Hematopoietic multipotent progenitor cell treated with erythropoietin and hydrocortisone succinate and interleukin-3 and kit ligand, for 17 days (in vitro differentiated cells): ENCODE results near the gene TNS1.

Source experiments
- DNase-seq: peaks from one replicate; pipeline ENCODE4 v3.0.0-alpha.2; 2015; ENCODE audit warnings: low spot score

The TNS1 gene

DNA sequence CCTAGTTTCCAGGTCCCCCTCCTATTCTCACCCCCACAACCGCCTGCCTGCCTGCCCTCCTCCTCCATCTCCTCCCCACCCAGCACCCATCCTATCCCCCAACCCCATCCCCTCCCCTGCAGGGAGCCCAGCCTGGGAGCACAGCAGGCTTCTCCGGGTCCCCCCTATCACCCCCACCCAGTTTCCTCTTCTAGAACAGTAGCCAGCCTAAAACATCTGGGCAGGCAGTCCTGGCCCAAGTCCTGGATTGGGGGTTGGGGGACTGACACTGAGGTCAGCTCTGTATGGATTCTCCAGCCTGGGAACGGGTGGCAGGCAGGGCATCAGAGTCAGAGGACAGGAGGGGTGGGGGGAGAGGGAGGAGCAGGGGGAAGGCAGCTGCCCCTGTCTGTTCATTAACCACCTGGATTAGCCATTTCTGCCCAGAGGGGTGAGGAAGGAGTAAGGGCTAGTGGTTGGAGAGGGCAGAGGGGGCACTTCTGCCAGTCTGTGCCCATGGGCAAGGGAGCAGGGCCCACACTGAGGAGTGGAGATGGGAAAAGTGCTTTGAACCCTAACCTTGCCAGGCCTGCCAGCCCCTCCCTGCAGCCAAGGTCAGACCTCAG, 60.0 kb downstream of the TNS1 start:
- no peak for DNase-seq

DNA sequence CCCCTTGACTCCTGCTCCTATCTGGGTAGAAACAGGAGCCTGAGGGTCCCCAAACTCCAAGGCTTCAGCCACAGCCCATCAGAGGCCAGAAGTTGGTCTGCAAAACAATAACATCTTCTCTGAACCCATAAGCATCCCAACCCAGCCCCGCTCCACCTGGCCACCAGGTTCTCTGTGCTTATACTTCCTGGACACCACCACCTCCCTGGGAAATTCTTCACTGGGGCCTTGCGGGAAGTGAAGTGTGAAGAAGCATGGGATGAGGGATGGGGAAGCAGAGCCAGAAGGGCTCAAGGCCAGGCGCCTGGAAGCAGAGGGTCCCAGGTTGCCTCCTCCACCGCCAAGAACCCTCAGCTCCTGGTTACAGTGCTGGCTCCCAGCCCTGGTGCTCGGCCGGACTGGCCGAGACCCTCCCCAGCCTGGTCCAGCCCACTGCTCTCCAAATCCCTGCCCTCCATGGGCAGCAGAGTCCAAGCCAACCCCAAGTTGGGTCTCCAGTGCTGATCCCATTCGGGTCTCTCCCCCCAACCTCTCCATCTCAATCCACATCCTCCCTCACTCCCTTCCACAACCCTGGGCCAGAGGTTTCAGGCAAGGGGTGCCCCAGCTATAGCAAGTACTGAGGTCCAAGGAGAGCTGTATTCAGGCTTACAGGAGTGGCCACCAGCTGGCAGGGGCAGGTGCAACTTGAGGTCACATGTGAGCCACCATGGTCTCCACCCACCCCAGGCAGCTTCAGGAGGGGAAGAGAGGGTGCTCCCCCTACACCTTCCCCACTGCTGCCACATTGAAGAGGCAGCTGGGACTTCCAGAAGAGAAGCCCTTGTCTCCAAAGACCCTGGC, 60.7 kb downstream of the TNS1 start:
- DNase-seq = no peak

DNA sequence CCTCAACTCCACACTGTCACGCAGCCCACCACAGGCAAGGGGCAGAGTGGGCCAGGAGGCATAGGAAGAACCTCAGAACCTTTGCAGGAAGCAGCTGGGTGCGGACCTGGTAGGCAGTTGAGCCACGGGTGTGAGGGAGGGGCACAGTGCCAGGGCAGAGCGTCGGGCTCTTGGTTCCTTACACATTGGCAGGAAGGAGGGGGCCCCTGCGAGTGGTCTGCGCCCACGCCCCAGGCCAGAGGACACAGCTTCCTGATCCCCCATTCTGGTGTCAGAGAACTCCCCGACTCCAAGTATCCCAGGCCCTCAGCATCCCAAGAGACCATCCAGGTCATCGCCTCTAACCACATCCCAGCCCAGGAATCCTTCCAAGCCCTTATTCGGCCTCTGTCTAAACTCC, 61.5 kb downstream of the TNS1 start:
- DNase-seq = no peak

DNA sequence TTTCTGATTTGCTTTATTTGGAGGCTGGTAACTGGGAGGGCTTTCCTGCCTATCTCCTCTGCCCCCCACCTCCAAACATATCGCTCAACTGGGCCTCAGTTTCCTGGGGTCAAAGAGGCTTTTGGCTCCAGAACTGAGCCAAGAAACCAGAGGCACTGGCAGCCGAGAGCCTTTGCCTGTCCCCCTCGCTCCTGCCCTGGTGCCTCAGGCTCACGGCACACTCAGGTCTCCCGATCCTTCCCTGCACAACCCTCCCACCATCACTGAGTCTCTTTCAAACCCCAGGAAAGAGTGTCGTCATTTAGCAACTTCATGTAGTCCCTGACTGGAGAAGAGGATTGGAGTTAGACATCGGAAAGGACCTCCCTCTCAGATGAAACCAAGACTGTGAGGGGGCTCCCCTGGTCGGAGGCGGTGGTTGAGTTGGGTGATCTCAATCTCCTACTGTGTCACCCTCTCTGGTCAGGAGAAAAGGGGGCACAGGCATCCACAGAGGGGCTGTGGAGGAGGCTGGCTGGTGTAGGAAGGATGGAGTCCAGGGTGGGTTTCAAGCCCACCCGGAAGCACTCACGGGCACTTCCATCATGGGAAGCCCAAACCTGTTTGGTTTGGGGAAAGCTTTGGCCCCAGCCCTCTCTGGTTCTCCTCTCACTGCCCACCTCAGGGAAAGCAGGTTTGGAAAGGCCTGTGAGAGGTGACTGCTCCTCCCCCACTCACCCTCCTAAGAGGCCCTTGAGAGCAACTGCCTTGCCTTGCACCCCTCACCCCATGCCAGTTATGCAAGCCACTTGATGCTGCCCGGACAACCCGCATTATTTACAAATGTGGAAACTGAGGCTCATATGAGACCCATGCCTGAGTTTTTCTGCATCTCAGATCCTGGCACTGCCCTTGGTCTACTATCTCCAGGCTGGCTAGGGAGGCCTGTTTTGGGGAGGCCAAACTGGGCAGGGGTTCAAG, 62.3 kb downstream of the TNS1 start:
- DNase-seq = no peak

DNA sequence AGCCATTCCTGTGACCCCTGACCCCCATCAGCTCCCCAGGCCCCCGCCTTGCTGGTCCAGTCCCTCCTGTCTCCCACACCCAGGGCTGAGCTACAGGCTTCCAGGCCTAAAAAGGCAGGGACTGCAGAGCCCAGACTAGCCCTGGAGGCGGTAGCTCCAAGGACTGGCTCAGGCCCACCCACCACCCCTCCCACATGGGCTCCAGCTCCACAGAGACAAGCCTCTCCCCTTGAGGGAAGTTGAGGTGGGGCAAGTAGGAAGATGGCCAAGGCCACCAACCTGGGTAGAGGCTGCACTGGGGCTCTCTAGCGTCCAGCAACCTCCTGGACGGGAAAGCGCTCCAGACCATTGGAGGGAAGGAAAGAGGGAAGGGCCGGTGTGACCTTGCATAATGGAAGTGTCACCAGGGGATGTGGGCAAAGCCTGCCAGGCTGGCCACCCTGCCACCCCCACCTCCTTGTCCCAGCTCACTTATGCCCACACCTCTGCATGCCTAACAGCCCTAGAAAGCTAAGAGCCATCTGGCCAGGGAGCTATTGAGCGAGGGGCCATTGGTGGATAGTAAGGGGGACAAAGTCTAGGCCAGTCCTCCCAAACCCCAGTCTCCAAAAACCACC, 63.1 kb downstream of the TNS1 start:
- DNase-seq = no peak

DNA sequence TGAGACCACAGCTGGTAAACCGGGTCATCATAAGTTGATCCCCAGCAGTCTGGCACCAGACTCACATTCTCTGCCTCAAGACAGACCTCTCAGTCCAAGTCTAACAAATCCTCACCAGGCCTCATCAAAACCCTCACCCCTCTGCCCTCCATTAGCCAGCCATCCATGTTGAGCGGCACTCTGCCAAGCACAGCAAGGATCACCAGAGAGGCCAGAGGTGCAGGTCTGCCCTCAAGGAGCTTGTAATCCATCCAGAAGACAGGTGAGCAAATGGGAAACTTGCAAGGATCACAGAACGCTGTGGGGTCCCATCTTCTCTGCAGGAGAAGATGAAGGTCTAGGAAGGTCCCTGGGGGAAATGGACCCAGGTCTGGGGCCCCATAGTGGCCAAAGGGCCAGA, 63.6 kb downstream of the TNS1 start:
- DNase-seq = no peak

DNA sequence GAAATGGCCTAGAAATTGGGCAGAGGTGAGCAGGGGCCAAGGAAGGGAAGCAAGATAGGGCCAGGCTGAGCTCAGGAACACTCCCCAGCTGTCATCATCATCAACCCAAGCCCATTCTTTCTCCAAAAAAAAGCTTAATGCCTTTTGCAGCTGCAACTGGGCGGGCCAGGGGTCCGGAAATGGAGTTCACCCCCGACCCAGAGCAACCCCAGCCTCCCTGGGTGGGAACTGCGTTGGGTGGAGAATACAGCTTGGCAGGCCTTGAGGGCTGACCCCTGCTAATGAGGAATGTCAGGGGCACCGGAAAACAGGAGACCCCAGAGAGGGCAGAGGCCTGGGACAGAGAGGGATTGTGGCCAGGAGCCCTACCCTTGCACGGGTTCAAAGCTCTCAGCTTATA, 64.8 kb downstream of the TNS1 start:
- DNase-seq = no peak

DNA sequence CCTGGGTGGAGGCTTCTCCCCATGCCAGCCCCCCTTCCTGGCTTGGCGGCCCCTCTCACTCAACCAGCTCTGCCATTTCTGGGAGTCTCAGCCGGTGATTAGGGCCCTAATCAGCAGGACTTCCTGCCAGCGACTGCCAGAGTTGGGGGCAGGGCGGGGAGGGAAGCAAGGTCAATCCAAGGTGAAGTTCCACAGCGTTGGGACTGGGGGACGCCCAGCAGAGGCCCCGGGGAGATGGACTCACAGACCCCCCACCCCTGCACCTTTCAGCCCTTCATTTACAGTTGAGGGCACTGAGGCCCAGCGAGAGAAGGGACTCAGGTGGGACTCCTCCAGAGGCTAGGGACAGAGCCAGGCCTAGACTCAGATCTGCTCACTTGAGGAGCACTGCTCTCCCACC, 65.3 kb downstream of the TNS1 start:
- DNase-seq = no peak

DNA sequence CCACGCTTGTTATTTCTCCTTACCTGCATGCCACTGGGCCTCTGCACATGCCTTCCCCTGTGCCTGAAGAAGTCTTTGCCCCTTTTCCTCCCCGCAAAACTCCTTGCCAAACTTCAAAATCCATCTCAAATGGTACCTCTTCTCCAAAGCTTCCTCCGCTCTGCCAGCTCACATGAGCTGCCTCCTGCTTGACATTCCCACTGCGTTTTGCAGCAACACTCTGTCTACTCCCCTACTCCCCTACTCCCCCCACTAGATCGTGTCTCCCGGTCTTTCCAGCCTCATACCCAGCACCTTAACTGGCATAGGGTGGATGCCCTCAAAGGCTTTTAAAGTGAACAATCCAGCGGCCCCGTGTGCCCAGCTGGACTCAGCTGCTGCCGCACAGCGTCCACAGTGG, 65.8 kb downstream of the TNS1 start:
- no peak for DNase-seq

DNA sequence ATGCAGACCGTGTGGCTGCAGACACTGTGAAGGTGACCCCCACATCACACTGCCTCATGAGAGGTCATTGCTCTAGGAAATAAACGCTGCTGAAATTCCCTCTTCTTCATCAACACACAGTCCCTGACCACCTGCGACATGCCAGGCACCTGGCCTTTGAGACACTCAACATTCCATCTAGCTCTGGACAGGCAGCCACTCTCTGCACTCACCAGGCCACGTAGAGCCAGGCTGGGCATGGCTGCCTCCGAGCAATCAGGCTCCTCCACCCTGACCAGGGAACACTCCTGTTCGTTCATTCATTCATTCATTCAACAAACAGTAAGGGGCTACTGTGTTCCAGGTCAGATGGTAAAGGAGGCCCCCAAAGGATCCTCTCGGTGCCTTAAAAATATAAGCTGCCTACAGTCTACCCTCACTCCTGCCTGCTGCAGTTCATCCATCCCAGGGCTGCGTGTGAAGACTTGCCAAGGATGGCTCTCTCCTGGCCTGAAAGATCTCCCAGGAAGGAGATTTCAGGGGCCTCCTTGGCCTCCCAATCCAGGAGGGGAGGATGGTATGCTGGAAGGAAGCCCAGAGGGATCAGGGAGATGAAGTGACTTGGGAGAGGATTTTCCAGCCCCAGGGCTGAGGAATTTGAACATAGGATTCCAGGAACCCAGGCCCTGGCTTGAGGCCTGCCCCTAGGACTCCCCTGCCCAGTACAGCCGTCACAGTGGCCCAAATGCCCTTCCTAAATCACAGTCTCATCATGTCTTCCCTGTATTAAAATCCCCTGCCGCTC, 66.7 kb downstream of the TNS1 start:
- no peak for DNase-seq

DNA sequence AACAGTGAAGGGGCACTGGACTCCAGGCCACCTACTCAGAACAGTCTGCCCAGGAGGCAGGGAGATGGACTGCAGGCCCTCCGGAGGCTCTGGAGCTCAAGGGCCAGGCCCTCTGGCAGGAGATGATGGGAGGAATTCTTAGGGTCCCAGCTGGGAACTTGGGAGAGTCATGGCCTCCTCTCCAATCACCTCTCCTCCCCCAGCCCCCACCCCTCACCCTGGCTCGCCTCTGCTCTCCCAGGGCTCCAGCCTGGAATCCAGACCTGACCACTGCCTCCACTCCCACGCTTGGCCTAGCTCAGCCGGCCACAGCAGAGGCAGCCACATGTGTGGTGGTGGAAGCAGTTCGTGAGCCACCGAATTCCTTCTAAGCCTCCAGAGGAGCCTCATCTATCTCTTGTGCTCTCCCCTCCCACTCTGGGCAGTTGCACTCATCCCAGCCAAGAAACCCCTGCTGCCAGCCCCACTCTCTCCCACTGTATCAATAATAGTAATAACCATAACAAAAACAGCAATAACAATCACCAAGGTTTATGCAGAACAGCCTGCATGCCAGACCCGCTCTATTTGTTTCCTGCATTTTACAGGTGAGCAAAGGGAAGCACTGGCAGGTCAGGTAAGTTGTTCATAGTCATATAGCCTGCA, 67.4 kb downstream of the TNS1 start:
- DNase-seq = no peak

DNA sequence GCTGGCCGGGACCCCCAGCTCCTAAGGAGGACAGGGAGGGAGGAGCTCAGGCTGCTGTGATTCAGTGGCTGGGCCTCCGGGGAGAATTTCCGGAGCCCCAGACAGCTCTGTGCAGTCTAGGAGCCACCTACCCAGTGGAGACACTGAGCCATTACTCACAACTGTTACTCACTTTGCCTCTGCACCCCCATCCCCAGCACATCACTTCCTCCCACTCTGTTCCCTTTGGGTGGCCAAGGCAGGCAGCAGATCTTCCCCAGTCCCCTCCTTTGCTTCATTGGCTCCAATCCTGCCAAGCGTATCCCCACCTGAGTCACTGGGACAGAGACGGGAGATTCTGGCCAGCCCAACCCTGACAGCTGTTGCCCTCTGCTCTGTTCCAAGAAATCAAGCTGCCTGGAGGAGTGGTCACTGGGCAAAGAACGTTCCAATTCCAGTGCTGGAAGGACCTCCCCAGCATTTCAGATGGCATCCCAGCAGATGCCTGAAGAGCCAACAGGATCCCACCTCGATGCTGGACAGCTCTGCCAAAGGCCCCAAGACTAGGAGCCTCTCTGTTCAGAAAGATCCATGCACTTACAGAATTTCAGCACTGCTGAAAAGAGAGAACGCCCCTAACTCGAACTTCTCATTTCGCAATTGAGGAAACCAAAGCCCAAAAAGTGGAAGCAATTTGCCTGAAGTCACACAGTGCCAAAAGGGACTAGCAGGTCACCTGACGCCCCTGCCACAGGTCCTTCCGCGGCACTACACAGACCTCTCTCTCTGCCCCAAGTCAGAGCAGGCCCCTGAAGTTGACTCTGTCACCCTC, 68.3 kb downstream of the TNS1 start:
- no peak for DNase-seq

DNA sequence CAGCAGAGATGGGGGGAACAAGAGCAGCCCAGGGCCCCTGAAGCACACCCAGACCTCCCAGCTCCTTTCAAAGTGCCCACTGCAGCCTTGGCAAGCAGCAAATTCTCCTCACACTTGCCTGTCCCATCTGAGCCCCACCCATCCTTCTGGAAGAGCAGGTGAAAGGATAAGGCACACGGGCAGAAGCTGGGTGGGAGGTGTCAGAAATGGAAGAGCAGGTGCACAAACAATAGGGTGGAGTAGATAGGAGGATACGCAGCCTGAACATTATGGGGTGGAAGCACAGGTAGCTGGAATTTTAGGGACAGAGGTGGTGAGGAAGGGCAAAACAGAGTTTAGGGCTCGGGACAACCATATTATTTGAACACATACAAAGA, 69.2 kb downstream of the TNS1 start:
- DNase-seq = no peak

DNA sequence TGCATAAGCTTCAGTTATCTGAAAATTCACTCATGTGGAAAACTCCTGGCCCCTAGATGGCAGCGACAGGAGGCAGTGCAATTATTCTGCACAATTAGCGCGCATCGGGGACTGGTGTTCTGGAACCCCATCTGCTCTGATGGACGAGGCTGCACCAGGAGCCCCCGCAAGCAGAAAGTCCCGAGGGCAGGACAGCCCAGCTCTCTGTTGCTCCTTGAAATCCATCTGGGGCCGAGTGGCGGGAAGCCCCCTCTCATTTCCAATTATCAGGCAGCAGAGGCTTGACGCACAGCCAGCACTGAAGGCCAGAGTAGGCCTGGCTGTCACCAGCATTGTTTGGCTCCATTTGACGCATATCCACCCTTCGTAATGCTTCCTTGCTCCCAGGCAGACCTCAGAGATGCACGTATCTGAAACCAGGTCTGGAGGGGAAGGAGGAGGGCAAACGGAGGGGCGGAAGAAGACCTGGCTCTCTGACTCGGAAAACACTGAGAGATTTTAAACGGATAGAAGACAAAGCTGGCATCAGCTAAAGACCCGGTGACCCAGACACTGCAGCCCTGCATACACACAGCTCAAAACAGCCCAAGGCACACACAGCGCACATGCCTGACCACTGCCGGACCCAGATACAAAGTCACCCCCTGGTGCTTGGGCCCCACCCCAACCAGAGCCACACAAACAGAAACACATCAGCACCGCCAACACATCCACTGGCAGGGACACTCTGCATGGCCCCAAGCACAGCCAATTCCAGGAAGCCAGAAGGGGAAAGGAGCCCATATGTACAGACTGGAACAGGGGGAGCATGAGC, 69.8 kb downstream of the TNS1 start:
- no peak for DNase-seq

DNA sequence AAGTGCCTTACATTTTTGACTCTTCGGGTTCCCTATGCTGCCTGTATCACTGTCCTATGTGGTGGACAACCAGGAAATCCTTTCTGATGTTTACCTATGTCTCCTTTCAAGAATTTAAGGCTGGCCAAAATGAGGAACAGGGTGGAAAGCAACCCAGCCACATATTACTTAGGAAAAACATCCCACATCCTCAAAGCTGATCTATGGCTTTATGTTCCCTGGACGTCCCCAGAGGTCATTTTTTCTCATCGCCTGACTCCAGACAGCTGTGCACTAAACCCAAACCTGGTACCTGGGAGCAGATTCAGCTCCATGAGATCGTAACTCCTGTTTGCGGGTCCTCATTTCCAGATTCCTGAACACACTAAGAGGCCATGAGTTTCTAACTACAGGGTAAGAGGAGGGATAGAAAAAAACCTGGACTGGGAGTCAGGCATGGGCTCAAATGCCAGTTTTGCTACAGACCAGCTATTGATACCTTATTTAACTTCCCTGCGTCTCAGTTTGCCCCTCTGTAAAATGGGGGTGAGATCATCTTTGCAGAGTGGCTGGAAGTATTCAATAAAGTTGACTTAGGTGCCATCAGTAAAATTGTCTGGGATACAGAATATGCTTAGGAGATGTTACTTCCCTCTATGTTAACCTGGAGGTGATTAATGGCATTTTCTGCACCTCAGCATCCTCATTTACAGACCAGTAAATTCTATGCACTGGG, 70.8 kb downstream of the TNS1 start:
- DNase-seq = no peak

DNA sequence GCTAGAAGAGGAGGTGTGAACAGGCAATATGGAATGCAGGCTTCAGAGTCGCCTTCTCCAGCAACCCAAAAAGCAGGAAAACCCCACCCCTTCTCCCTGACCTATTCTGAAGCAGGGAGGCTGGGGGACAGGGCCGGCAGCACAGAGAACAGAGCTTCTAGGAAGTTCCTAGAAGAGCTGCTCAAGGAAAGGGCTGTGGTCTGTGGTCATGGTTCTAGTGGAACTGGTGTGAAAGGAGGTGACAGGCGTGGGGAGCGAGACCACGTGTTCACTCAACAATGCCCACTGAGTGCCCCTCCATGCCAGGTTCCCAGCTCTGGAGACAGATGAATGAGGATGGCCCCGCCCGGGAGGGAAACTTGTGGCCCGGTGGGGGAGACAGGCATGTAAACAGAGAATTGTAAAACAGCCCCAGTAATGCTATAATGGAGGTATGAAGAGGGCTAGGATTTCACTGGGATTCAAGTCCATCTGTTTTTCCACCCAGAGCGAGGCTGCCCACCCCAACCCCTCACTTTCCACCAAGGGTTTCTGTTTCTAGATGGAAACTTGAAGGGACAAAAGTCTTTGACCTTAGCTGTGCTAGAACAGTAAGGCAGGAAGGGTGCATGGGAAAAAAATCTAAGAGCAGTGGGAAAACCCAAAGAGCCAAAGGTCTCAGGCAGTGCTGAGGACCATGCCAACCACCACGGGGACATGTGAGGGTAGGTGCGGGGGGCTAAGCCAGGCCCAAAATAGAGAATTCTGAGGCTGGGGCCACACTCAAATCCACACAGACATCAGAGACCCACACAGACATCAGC, 71.8 kb downstream of the TNS1 start:
- DNase-seq = no peak

DNA sequence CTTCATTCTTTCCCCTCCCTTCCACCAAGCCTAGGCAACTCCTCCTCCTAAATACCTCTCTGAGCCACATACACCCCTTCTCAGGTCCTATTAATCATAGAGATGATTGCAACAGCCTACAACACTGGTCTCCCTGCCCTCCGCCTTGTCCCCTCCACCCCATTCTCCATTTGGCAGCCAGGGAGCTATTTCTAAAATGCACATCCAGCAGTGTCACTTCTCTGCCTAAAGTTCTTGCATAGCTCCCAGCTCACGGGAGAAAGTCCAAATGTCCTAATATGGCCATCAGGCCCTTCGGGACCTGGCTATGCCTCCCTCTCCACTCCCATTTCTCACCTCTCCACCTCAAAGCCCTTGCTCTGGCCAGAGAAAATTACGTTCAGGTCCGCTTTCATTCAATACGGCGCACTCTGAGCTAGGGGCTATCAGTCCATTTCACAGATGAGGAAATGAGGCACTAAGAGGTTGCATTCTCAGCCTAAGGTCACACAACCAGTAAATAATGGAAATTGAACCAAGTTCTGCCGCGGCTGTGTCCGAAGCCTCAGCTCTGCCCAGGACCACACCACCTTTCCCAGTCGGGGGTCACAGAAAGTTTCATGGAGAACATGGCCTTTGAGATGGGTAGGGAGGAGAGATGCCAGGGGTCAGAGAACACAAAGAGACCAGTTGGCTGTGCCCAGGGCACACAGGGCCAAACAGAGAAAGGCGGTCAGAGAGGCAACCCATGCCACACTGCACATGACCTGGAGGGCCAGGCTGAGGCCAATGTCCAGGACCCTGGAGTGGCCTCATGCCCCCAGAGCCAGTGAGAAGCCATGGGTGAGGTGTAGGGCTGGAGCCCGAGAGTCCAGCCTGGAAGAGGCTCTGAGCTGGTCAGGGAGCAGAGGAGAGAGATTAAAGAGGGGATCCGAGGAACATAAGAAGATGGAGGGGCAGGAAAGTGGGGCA, 72.8 kb downstream of the TNS1 start:
- DNase-seq = no peak
